Stimulated activated CD4-positive, alpha-beta T cell treated with anti-CD3 and anti-CD28 coated beads, Interleukin-15, amount 100 ng/mL, for 1 hour (primary cell): Measurements from ENCODE around the gene STXBP2.

Experiments
- DNase-seq, 2 donors: peaks; one replicate each; pipeline ENCODE4 v3.0.0-alpha.2; 2020; ENCODE audit warnings: low read depth in 1 of 2, low spot score in 1 of 2

The STXBP2 gene

DNA sequence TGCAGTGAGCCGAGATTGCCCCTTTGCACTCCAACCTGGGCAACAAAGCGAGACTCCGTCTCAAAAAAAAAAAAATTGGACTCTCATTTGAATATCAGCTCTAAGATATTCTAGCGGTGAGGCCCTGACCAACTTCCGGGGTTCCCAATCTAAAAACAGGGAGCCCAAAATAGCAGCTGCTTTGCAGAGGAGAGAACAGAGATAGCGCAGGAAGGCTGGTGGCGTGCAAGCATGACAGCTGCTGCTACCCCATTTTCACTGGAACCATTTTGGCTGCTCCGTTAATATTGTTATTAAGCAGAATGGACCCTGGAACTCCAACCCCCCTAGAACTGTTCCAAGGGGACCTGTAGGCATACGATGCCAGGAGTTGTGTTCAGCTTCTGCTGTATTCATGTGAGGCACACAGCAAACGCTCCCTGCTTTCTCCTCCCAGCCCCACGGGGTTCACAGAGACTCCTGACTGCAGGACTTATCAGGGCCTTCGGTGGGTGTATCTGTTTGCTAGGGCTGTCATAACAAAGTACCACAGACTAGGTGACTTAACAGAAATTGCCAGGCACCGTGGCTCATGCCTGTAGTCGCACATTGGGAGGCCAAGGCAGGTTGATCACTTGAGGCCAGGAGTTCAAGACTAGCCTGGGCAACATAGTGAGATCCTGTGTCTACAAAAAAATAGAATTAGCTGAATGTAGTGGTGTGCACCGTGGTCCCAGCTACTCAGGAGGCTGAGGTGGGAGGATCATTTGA, 11.5 kb downstream of the STXBP2 start:
- no peak for DNase-seq

DNA sequence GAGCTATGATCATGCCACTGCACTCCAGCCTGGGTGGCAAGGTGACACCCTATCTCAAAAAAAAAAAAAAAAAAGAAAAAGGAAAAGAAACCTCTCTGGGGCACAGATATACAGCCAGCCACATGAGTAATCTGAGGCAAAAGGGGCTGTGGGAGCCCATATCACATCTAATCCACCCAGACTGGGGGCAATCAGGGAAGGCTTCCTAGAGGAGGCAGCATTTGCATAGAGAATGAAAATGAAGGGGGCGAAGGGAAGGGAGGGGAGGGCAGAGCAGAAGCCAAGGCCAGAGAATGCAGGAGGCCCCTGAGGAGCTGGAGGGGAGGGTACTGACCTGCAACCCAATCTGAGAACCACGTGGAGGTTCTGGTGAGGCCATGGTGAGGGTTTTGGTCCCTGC, 13.2 kb downstream of the STXBP2 start:
- no peak for DNase-seq

DNA sequence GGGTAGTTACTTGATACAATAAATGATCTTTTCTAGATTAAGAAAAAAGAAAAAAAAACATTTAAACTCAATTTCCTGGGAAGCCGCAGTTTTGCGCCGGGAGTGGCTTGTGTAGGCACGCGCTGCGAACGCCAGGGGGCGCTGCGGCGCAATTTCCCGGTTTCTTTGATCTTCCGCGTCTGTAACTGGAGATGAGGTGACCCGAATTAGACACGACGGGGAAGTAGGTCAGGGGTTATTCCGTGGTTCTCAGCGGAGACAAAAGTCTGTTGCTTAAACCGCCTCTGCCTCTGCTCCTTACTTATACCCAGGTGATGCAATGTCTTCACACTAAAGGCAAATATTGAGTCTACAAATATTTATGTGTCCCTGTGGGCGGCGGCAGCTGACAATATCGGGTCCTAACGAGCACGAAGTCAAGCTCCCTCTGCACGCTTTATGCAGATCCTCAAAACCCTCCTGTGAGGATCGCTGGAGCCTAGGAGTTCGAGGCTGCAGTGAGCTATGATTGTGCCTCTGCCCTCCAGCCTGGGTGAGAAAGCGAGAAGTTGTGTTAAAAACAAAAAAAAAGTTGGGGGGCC, 15.2 kb downstream of the STXBP2 start:
- DNase-seq = peak; percentile 78 to 81

DNA sequence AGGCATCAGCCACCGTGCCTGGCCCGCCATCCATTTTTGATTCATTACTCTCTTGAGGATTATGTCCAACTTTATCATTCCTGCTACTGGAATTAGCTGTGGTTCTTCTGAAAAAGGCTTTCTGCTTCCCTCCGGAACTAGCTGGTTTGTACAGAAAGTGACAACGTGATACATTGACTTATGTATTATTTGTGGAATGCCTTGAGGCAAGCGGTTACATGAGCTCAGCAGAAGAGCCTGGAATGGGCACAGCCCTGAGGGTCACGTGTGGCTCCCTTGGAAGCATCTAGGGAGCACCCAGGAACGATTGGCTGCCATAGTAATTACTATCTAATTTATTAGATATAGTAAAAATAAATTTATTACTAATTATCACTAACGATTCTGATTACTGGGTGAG, 17.5 kb downstream of the STXBP2 start:
- no peak for DNase-seq

DNA sequence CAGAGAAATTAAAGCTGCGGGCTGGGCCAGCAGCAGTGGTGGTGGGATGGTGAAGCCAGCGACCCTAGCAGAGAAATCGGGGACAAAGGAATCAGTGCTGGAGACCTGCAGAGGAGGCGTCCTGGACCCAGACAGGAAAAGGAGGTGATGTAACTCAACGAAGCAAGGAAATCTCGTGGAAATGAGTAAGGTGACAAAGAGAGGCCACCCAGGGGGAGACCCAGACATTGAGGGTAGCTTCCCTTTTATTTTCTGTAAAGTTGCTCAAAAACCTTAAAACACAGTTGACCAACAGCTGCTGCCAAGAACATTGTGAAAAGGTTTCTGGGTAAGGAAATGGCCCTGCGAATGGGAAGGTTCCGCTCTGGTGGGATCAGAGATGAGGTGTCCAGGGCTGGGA, 18.7 kb downstream of the STXBP2 start:
- no peak for DNase-seq

DNA sequence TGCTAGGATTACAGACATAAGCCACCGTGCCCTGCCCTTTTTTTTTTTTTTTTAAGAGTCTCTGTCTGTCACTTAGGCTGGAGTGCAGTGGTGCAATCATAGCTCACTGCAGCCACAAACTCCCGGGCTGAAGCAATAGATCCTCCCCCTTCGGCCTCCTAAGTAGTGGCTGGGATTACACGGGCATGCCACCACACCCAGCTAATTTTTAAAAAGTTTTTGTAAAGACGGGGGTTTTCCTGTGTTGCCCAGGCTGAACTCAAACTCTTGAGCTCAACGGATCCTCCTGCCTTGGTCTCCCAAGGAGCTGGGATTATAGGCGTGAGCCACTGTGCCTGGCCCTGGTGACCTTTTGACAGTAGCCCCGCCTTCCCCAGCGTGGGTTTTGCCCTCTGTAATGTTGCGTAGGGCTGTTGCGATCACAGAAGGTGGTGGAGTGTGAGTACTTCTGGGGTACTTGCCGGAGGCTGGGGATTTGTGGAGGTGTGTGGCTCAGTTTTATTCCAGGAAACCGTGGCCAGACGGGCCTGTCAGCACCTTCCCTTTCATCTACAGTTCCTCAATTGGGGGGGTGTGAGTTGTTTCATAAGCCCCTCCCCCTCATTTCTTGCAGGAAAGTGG, 20.3 kb downstream of the STXBP2 start:
- no peak for DNase-seq

DNA sequence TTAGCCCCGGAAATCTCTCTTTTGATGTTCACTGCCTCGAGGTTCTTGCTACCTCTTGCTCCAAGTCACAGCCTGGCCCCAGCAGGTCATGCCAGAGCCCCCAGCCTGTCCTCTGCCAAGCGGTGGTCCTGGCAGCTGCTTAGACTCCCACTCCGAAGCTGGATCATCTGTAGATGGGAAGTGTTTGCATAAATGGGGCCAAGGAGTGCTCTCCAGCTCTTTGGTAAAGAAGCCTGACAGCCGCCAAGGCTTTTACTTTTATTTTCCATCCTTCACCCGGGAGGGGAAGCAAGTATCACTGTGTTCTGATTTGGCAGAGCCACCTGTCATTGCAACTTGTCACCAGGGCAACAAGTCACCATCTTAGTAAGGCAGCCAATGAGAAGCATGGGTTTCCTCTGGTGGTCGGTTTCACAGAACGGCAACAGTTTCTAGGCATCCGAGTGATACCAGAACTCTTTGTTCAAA, 21.3 kb downstream of the STXBP2 start:
- no peak for DNase-seq

DNA sequence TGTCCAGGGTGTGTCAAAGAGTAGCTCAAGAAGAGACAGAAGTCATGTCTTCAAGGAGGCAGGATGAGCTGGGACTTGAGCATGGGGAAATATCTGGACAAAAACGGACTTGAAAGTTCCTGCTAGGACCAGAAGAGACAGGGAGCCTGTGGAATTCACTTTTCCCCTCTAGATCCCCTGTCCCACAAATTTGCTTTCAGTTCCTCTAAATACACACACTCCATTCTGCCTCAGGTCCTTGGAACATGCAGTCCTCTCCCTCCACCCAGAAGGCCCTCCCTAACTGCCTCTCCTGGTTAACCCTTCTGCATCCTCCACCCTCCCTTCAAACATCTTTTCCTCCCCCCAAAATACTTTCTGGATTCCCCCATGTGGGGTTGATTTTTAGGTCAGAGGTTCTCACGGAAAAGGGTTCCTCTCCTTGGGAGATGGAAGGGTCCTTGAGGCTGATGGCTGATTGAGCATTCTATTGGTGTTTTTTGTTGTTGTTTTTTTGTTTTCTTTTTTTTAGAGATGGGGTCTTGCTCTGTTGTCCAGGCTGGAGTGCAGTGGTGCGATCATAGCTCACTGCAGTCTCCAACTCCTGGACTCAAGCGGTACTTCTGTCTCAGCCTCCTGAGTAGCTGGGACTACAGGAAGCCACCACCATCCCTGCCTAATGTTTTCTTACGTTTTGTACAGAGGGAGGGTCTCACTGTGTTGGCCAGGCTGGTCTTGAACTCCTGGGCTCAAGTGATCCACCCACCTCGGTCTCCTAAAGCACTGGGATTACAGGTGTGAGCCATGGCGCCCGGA, 25.0 kb downstream of the STXBP2 start:
- DNase-seq = no peak

DNA sequence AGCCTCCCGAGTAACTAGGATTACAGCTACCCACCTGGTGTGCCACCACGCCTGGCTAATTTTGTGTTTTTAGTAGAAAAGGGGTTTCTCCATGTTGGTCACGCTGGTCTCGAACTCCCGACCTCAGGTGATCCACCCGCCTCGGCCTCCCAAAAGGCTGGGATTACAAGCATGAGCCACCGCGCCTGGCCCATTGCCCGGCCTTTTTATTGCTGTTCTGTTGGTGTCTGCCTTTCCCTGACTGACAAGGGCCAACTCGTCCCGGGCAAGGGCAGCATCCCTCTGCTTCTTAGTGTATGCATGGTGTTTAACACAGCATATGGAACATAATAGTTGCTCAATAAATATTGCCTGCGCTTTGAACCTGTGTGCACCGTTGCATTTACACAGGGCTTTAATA, 25.7 kb downstream of the STXBP2 start:
- no peak for DNase-seq

DNA sequence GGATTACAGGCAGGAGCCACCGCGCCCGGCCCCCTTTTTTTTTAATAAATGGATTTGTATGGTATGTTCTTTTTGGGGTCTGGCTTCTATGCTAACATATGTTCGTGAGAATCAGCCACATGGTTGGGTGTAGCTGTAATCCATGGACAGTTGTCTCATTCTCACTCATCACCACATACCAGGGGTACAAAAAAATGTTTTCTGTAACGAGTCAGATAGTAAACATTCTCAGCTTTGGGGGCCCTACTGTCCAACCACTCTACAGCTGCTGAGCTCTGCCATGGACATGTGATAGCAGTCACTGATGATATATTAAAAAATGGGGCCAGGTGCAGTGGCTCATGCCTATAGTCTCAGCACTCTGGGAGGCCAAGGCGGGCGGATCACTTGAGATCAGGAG, 26.8 kb downstream of the STXBP2 start:
- no peak for DNase-seq

DNA sequence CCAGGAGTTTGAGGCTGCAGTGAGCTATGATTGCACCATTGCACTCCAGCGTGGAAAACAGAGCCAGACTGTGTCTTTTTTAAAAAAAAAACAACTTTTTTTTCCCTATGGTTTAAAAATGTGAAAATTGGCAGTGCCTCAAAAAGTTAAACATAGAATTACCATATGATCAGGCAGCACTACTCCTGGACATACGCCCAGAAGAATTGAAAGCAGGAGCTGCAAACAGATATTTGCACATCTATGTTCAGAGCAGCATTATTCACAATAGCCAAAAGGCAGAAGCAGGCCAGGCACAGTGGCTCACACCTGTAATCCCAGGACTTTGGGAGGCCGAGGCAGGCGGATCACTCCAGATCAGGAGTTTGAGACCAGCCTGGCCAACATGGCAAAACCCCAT, 28.2 kb downstream of the STXBP2 start:
- DNase-seq = no peak

DNA sequence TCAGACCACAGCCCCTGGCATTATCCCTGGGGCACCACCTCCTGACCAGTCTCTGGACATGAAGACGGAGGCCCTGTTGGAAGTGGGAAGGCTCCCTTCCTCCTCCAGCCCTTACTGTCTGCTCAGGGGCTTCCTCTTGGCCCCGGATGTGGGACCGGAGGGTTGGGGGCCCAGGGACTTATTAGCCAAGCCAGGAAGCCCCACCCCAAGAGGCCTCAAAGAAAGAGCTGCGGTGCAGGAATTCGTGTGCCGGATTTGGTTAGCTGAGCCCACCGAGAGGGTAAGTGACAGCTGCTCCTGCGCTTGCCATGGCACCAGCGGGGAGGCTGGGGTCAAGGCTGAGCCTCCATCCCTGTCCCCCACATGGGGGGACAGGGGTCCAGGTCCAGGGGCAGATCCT, 31.9 kb downstream of the STXBP2 start, which contains the start of gene RETN:
RETN (plus strand) TSS at position 208 of the 400 bp plus-strand sequence. CDS start 278 bp downstream, outside the sequence.
- no peak for DNase-seq

DNA sequence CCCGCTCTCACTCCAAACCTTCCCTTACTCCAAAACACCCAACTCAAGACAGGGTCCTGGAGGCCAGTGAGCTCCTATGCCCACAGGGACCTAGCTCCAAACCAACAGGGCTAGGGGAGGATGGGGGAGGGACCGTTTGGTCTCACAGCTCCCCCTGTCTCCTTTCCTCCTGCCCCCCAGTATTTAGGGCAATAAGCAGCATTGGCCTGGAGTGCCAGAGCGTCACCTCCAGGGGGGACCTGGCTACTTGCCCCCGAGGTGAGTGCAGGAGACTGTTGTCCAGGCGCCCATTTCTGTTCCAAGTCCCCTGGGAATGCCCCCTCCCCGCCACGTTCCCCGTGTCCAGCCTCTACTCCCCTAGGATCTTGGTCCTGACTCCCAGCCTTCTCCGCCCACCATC, 32.7 kb downstream of the STXBP2 start:
- DNase-seq = no peak

DNA sequence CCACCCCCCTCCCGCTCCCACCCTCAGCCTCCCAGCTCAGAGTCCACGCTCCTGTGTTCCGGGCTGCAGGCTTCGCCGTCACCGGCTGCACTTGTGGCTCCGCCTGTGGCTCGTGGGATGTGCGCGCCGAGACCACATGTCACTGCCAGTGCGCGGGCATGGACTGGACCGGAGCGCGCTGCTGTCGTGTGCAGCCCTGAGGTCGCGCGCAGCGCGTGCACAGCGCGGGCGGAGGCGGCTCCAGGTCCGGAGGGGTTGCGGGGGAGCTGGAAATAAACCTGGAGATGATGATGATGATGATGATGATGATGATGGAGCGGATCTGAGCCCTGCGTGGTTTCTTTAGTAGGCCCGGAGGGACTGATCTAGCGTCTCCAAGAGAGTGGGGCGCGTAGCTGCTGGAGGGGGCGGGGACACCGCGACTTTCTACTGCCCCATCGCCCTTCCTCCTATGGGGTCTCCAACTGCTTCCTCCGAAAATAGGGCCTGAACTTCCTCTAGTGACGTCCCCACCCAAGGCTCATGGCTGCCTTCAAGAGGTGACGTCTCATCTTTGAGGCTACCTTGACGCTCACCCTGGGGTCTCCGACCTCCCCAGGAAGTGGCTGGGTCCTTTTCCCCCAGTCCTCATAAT, 33.4 kb downstream of the STXBP2 start:
- no peak for DNase-seq

DNA sequence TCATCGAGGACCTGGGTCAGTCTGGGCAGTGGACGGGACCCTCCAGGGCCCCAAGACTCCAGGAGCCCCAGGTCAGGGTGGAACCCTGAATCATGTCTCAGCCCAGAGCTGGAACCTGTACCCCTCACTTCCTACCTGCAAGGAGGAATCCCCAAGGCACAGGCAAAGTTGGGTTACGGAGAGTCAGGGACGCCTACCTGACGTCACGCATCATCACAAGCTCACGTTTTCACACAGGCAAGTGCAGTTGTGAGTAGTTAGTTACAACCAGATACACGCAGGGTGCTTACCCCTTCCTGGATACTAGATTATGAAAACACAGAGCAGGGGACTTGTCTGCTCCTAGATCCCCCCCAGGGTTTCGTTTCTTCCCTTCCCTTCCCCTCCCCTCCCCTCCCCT, 33.9 kb downstream of the STXBP2 start:
- DNase-seq = no peak

DNA sequence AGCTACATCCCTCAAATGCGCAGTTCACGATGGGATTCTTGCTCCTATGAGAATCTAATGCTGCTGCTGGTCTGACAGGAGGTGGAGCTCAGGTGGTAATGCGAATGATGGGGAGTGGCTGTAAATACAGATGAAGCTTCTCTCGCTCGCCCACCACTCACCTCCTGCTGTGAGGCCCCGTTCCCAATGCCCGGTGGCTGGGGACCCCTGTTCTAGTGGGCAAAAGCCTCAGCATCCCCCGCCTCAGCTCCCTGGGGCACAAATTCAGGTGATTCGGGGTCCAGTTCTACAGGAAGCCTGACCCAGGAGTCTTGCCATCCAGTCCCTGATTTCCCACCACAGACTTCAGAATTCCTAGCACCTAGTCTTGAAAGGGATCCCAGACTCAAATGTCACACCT, 35.6 kb downstream of the STXBP2 start:
- DNase-seq = no peak

DNA sequence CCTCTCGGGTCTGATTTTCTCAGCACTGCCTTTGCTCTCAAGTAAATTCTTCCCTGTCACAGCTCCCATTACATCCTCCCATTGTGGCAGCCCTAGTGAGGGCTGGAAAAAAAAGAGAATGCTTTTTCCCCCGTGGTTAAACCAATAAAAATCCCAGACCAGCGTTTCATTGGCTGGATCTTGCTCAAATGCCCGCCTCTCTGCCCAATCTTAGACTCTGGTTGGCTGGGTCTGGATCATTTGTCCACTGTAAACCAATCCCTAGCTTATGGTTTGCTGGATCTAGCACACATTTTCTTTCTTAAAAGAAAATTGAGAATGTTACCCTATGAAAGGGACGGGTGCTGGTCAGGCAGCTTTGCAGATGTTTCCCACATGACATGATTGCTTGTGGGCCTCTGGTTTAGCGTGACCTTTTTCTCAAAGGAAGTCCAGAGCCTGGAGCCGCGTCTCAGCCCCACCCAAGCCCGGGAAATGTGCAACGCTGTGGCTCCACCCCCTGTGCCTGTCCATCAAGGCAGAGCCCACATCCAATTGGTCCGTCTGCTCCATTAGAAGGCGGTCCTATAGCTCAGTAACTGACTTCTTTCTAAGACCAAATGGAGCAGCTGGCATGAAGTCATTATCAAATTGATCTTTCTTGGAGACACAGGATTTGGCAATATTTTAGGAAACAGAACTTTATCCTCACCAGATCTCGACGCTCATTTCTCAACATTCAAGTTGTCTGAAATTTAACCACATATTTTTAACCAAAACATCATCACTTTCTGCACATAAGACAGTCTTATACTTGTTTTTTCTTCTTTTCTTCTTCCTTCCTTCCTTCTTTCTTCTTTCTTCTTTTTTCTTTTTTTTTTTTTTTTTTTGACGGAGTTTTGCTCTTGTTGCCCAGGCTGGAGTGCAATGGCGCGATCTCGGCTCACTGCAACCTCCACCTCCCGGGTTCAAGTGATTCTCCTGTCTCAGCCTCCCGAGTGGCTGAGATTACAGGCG, 37.4 kb downstream of the STXBP2 start:
- no peak for DNase-seq

DNA sequence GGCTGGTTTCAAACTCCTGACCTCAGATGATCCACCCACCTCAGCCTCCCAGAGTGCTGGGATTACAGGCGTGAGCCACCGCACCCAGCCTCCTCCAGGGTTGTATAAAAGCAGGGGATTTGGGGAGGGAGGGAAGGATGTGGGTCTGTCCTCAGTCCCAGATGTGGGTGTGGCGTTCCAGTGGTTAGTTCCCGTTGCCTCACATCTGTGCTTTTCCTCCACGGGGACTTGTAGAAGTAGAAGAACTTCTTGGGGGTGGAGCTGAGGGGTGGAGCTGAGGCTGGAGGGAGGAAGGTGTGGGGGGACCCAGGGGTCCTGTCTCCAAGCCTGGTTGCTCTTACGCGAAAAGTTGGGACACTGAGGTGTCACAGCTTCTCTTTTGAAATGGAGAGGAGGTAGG, 39.5 kb downstream of the STXBP2 start:
- DNase-seq = no peak

DNA sequence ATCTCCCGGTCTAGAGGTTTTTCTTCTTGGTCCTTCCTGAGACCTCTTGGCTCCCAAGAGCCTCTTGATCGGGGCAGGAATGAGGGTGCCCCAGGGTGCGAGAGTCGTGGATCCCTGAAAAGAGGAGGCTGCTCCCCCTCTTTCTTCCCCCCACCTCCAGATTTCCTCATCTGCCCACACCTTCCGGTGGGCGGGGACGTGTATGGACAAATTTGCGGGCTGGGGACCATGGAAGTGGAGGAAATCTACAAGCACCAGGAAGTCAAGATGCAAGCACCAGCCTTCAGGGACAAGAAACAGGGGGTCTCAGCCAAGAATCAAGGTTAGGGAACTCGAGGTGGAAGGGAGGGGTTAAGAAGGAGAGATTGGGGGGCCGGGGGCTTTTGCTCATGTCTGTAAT, 39.9 kb downstream of the STXBP2 start, which contains the start of gene MCEMP1:
MCEMP1 (plus strand) TSS at position 237 of the 400 bp plus-strand sequence; CDS start at position 268, 31 bp downstream.
- no peak for DNase-seq
